GM19324 (cell line): ENCODE results near the gene NAV2.

ENCODE experiments used
- ATAC-seq: cut with Tn5 transposase; IDR thresholded peaks from one replicate; pipeline ENCODE4 v1.9.1; 2021; ENCODE audit warnings: mild to moderate bottlenecking, moderate library complexity; ENCODE audit not compliant: unreplicated experiment, low FRiP score

The NAV2 gene, protein sequence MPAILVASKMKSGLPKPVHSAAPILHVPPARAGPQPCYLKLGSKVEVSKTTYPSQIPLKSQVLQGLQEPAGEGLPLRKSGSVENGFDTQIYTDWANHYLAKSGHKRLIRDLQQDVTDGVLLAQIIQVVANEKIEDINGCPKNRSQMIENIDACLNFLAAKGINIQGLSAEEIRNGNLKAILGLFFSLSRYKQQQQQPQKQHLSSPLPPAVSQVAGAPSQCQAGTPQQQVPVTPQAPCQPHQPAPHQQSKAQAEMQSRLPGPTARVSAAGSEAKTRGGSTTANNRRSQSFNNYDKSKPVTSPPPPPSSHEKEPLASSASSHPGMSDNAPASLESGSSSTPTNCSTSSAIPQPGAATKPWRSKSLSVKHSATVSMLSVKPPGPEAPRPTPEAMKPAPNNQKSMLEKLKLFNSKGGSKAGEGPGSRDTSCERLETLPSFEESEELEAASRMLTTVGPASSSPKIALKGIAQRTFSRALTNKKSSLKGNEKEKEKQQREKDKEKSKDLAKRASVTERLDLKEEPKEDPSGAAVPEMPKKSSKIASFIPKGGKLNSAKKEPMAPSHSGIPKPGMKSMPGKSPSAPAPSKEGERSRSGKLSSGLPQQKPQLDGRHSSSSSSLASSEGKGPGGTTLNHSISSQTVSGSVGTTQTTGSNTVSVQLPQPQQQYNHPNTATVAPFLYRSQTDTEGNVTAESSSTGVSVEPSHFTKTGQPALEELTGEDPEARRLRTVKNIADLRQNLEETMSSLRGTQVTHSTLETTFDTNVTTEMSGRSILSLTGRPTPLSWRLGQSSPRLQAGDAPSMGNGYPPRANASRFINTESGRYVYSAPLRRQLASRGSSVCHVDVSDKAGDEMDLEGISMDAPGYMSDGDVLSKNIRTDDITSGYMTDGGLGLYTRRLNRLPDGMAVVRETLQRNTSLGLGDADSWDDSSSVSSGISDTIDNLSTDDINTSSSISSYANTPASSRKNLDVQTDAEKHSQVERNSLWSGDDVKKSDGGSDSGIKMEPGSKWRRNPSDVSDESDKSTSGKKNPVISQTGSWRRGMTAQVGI (N-terminal part only)

GRCh38 chr11:19712281-19713195, at the start of gene NAV2:
TSS of gene NAV2 (plus strand) at chr11:19712837. CDS start at chr11:19713696, 859 bp downstream.
- ATAC-seq, result peak; percentile 100

- no peak for ATAC-seq
Measured at GRCh38 chr11:19663206-19663605, 49.4 kb upstream of the NAV2 start.

- no peak for ATAC-seq
Measured at GRCh38 chr11:19664886-19665548, 47.6 kb upstream of the NAV2 start.

- ATAC-seq, result no peak
Measured at GRCh38 chr11:19666951-19667350, 45.7 kb upstream of the NAV2 start.

DNA sequence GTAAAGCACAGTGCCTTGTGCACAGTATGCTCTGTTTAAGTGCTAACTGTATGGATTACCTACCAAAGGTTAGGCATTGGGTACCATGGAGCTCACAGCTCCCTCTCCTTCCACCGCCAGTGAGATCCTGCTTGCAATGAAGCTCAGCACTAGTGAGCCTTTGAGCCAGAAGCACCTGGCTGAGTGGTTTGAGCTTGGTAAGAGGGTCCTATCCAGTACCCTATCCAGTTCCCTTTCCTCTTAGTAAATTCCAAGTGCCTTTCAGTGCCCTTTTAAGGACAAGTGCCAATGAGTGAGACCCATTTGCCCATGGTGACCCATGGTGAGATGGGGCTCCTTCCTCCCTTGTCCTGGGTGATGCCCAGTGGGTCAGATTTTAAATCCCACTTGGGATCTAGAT, 43.1 kb upstream of the NAV2 start:
- no peak for ATAC-seq

GRCh38 chr11:19670030-19670791, 42.4 kb upstream of the NAV2 start:
- no peak for ATAC-seq

GRCh38 chr11:19672586-19673206, 39.9 kb upstream of the NAV2 start:
- no peak for ATAC-seq

DNA sequence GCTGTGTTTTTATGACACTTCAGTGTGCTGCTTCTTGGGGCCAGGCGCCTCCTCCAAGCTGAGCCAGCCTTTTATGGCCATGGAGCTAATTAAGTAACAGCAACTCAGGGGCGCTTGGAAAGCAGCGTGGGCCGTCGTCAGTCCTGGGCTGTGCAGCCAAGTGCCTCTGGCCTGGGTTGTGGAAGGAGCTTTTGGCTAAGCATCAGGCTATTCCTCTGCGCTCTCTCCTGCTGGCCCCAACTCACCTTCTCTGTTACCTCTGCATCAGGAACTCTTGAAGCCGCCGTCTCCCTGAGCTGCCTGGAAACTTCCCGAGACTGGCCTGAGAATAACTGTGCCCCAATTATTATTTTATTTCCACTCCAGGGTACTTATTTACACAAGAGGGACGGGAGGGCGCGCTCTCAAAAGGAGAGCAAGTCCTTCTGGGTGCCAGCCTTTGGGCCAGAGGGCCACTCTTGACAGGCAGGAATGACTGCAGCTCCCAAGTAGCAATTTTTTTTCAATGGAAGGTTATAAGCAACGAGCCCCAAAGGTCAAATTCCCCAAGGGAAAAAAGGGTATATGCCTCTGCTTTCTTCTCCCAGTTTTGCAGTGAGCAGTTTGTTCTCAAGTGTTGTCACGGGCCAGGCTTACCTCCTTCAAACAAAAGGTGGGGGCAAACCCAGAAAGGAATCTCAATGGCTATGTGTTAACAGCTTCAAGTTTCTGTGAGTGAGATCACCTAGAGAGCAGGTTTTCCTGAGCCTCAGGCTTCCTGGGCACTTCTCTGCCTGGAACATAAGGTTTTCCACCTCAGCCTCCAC, 38.5 kb upstream of the NAV2 start:
- no peak for ATAC-seq

- no peak for ATAC-seq
Measured at GRCh38 chr11:19674836-19675235, 37.8 kb upstream of the NAV2 start.

- no peak for ATAC-seq
Measured at GRCh38 chr11:19675397-19675796, 37.2 kb upstream of the NAV2 start.

- ATAC-seq, result no peak
Measured at GRCh38 chr11:19676475-19677380, 35.9 kb upstream of the NAV2 start.

- ATAC-seq, result no peak
Measured at GRCh38 chr11:19677381-19678080, 35.1 kb upstream of the NAV2 start.

DNA sequence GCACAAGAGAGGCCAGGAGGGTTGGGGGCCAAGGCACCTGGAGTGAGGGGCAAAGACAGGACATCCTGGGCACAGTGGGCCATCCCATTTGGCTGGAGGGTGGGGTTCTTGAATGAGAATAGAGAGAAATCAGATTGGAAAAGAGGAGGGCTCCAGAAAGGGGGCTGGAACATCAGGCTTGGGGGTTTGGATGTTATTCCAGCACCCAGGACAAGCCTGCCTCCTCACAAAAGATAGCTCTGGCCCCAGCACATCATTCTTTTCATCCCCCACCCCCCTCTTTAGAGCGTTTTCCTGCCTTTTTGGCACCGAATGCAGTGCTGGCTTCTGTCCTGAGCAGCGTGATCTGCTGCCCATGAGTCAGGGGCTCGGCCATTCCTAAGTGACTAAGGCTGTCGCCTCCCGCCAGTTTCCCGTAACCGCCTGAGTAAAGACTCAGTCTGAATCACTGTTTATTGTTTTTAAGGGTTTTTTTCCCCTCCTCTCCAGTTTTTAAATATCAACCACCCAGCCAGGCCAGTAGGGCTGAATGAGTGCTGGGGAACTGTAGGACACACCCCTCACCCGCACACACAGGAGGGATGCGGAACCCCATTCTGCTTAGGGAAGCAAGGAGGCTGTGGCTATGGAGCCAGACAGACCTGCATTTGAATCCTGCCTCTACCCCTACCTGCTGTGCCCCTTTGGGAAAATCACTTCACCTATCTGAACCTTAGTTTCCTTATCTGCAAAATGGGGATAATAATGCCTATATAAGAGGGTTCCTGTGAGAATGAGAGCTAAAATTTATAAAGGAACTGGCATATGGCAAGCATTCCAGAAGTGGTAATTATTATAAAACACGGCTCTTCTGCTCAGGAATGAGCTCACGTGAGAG, 32.4 kb upstream of the NAV2 start:
- ATAC-seq, result no peak

GRCh38 chr11:19680829-19681368, 31.7 kb upstream of the NAV2 start:
- ATAC-seq, result no peak
